Measurements from ENCODE around the gene ESD. TPM values are rescaled to one million over a fixed set of nuclear protein-coding genes. Genes with fewer than 3 reads are reported as not detected.

Gene ESD, protein sequence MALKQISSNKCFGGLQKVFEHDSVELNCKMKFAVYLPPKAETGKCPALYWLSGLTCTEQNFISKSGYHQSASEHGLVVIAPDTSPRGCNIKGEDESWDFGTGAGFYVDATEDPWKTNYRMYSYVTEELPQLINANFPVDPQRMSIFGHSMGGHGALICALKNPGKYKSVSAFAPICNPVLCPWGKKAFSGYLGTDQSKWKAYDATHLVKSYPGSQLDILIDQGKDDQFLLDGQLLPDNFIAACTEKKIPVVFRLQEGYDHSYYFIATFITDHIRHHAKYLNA
- 10 to 100 TPM; 32.4 to 52.1 (median 44.6) TPM for total RNA-seq
- 77.4 TPM for total RNA-seq (2013)
- 34.3 to 123 (median 55.2) reads per million in 29 experiments for total RNA-seq

DNA sequence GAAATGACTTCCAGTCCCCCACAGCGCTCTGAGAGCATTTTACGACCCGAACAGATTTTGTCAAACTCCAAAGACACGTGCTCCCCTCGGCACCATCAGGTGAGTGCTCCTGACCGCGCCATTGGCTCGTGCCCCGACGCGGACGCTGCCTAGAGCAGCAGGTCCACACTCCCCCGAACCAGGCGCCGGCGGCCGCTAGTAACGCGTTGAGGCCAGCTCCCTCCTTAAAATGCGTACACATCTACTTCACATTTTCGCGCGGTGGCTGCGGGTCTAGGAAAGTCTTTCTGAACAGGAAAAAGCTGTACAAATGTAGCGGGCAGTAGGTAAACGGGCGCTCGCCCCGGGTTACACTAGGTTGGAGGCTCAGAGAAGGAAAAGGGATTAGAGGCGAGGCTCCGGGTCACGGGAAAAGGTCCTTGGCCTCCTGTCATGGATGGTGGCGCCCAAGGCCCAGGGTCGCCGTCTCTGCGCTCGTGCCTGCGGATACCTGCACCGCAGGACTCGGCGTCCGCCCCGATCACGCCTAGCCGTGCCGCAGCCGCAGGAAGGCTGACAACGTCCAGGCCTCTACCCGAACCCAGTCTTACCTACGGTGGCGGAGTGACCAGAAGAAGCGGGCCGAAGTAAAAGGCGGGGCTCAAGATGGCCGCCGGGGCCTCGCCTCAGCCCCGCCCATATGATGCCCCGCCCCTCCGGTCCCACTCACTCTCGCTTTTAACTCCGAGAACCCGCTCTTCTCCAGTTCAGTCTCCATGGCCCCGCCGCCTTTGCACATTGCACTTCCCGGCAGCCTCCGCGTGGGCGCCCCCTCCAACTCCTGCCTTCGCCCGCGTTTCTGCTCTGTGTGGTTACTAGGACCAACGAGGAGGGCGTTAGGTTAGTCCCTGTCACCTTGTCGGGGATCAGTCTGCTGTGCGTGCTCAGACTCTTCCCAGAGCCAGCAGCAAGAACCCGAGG, at the start of gene ESD:
Gene ESD, minus strand, starts transcription at position 647 of the 960 bp plus-strand sequence. CDS start 5,748 bp downstream, outside the sequence.
- DNase-seq (peak; percentile 71 to 93 (median 87)), ATAC-seq (replicated peaks in 1 of 4) (peak; percentile 92 to 94 (median 92))
- Histone ChIP-seq H3K4me3 (ENCODE audit: control insufficient read depth in 1 of 2, extremely low read depth in 1 of 2, low read length in 1 of 2) (peak within 1 kb of the TSS; percentile 85), H3K27me3 (replicated peaks in 1 of 2; ENCODE audit: control insufficient read depth in 2 of 2, extremely low read depth in 1 of 2, insufficient read depth in 2 of 2, low read length in 1 of 2) (no peaks in the 10 kb centered on the region), H3K36me3 (ENCODE audit: control insufficient read depth in 2 of 2, extremely low read depth in 1 of 2, insufficient read depth in 1 of 2, low read length in 1 of 2) (no peaks in the 10 kb centered on the region), H3K4me1 (ENCODE audit: control insufficient read depth in 1 of 2, extremely low read depth in 1 of 2, insufficient read depth in 2 of 2, low read length in 2 of 2) (peaks cover 11 to 14% of the 10 kb centered on the region in 2 experiments), H3K27ac (ENCODE audit: low read length) (peak within 1 kb of the TSS; percentile 60), H3K9me3 (no peaks in the 10 kb centered on the region)
- CTCF ChIA-PET: interaction anchor here (1.0 to 1.7 kb wide), 2 partner anchors 45 to 245 kb away, joined by 3 to 4 read pairs; no protein-coding TSS in a partner anchor
- Mint-ChIP-seq H3K4me3 (peak within 1 kb of the TSS; percentile 94 to 99 (median 96)), H3K27me3 (no peaks in the 10 kb centered on the region), H3K9me3 (no peaks in the 10 kb centered on the region), H3K36me3 (peaks cover 6% of the 10 kb centered on the region), H3K27ac (peak within 1 kb of the TSS; percentile 98), H3K4me1 (peaks cover 44 to 49% (median 46%) of the 10 kb centered on the region in 3 donors)
- POLR2A ChIA-PET: interaction anchor here in 1 of 2 donors (0.6 kb wide), 1 partner anchor 60 kb away, joined by 3 read pairs; no protein-coding TSS in a partner anchor
- WGBS (ENCODE audit: insufficient coverage): 2% methylated on average over 66 of the region's 77 CpGs

DNA sequence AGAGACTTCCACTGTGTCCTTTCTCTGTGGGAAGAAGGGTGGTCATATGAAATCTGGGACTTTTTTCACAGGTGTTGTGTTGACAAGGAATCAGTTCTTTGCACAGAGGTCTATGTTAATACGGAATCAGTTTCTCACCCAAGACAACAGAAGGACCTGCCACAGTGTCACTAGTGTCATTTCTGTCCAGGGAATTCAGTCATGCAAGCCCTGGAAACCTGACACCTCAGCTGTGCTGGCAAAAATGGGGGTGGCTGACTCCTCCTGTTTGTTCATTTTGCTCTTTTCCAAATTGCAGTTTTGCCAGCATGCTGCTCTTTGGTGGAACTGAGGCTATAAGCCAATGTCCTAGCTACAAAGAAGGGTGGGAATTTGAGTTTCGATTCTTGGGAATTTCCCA, 49.8 kb upstream of the ESD start:
- CTCF ChIA-PET: no interaction called here
- 56% methylated on average over 1 of the region's 2 CpGs for WGBS (ENCODE audit: insufficient coverage)
- Mint-ChIP-seq H3K27me3 (peaks cover 17 to 18% of the 10 kb centered on the region in 2 donors), H3K36me3 (no peaks in the 10 kb centered on the region), H3K4me3 (no peak overlapping the region), H3K27ac (no peak overlapping the region), H3K9me3 (no peaks in the 10 kb centered on the region), H3K4me1 (no peaks in the 10 kb centered on the region)
- no peaks in the 10 kb centered on the region for H3K36me3 ChIP-seq (ENCODE audit: control insufficient read depth in 2 of 2, extremely low read depth in 1 of 2, insufficient read depth in 1 of 2, low read length in 1 of 2)
- ATAC-seq (replicated peaks in 1 of 4) (no peak), DNase-seq (no peak)
- no peak overlapping the region for H3K27ac ChIP-seq (ENCODE audit: low read length)
- no peaks in the 10 kb centered on the region for H3K9me3 ChIP-seq
- no peaks in the 10 kb centered on the region for H3K27me3 ChIP-seq (replicated peaks in 1 of 2; ENCODE audit: control insufficient read depth in 2 of 2, extremely low read depth in 1 of 2, insufficient read depth in 2 of 2, low read length in 1 of 2)
- POLR2A ChIA-PET: no interaction called here
- H3K4me3 ChIP-seq (ENCODE audit: control insufficient read depth in 1 of 2, extremely low read depth in 1 of 2, low read length in 1 of 2): no peak overlapping the region
- no peaks in the 10 kb centered on the region for H3K4me1 ChIP-seq (ENCODE audit: control insufficient read depth in 1 of 2, extremely low read depth in 1 of 2, insufficient read depth in 2 of 2, low read length in 2 of 2)

- peaks cover 12 to 15% of the 10 kb centered on the region in 2 donors for H3K27me3 Mint-ChIP-seq
- CTCF ChIA-PET: interaction anchor here in 1 of 2 donors (1.7 kb wide), 1 partner anchor 13 kb away, joined by 11 read pairs; no protein-coding TSS in a partner anchor
- no peaks in the 10 kb centered on the region for H3K36me3 Mint-ChIP-seq
Observed at GRCh38 chr13:46845146-46845545, 48.2 kb upstream of the ESD start.

GRCh38 chr13:46844431-46844830, 47.5 kb upstream of the ESD start:
- no peaks in the 10 kb centered on the region for H3K9me3 Mint-ChIP-seq
- H3K9me3 ChIP-seq: no peaks in the 10 kb centered on the region
- CTCF ChIA-PET: interaction anchor here in 1 of 2 donors (1.7 kb wide), 1 partner anchor 13 kb away, joined by 11 read pairs; no protein-coding TSS in a partner anchor
- H3K4me1 Mint-ChIP-seq: no peaks in the 10 kb centered on the region
- H3K27me3 Mint-ChIP-seq: peaks cover 12 to 13% of the 10 kb centered on the region in 2 donors
- no peak overlapping the region for H3K27ac Mint-ChIP-seq
- no peaks in the 10 kb centered on the region for H3K36me3 ChIP-seq (ENCODE audit: control insufficient read depth in 2 of 2, extremely low read depth in 1 of 2, insufficient read depth in 1 of 2, low read length in 1 of 2)
- ATAC-seq (replicated peaks in 1 of 4): no peak
- POLR2A ChIA-PET: interaction anchor here in 1 of 2 donors (0.7 kb wide), 1 partner anchor 375 kb away, joined by 3 read pairs; no protein-coding TSS in a partner anchor
- H3K4me3 Mint-ChIP-seq: no peak overlapping the region
- no peak overlapping the region for H3K27ac ChIP-seq (ENCODE audit: low read length)
- H3K27me3 ChIP-seq (replicated peaks in 1 of 2; ENCODE audit: control insufficient read depth in 2 of 2, extremely low read depth in 1 of 2, insufficient read depth in 2 of 2, low read length in 1 of 2): no peaks in the 10 kb centered on the region
- H3K4me1 ChIP-seq (ENCODE audit: control insufficient read depth in 1 of 2, extremely low read depth in 1 of 2, insufficient read depth in 2 of 2, low read length in 2 of 2): no peaks in the 10 kb centered on the region
- DNase-seq: no peak
- WGBS (ENCODE audit: insufficient coverage): 73% methylated on average over 3 of the region's 4 CpGs
- no peaks in the 10 kb centered on the region for H3K36me3 Mint-ChIP-seq
- no peak overlapping the region for H3K4me3 ChIP-seq (ENCODE audit: control insufficient read depth in 1 of 2, extremely low read depth in 1 of 2, low read length in 1 of 2)

More at GRCh38 chr13:46845146-46845545, 48.2 kb upstream of the ESD start:
- no peak for ATAC-seq (replicated peaks in 1 of 4)
- no peak overlapping the region for H3K4me3 Mint-ChIP-seq
- no peaks in the 10 kb centered on the region for H3K9me3 ChIP-seq
- H3K4me1 ChIP-seq (ENCODE audit: control insufficient read depth in 1 of 2, extremely low read depth in 1 of 2, insufficient read depth in 2 of 2, low read length in 2 of 2): no peaks in the 10 kb centered on the region
- no peak overlapping the region for H3K27ac Mint-ChIP-seq
- no peaks in the 10 kb centered on the region for H3K36me3 ChIP-seq (ENCODE audit: control insufficient read depth in 2 of 2, extremely low read depth in 1 of 2, insufficient read depth in 1 of 2, low read length in 1 of 2)
- 100% methylated on average over 1 of the region's 2 CpGs for WGBS (ENCODE audit: insufficient coverage)
- H3K9me3 Mint-ChIP-seq: no peaks in the 10 kb centered on the region
- H3K4me1 Mint-ChIP-seq: no peaks in the 10 kb centered on the region
- no peak overlapping the region for H3K4me3 ChIP-seq (ENCODE audit: control insufficient read depth in 1 of 2, extremely low read depth in 1 of 2, low read length in 1 of 2)
- POLR2A ChIA-PET: interaction anchor here in 1 of 2 donors (0.7 kb wide), 1 partner anchor 376 kb away, joined by 3 read pairs; no protein-coding TSS in a partner anchor
- no peaks in the 10 kb centered on the region for H3K27me3 ChIP-seq (replicated peaks in 1 of 2; ENCODE audit: control insufficient read depth in 2 of 2, extremely low read depth in 1 of 2, insufficient read depth in 2 of 2, low read length in 1 of 2)
- no peak overlapping the region for H3K27ac ChIP-seq (ENCODE audit: low read length)
- DNase-seq: no peak

GRCh38 chr13:46839399-46839798, 42.4 kb upstream of the ESD start:
- Mint-ChIP-seq H3K4me1 (no peaks in the 10 kb centered on the region), H3K27me3 (peaks cover 19 to 21% of the 10 kb centered on the region in 2 donors), H3K27ac (no peak overlapping the region), H3K36me3 (no peaks in the 10 kb centered on the region), H3K4me3 (no peak overlapping the region), H3K9me3 (no peaks in the 10 kb centered on the region)
- 40% methylated on average over 1 of the region's 1 CpG for WGBS (ENCODE audit: insufficient coverage)
- no peak for DNase-seq
- ATAC-seq (replicated peaks in 1 of 4): no peak
- Histone ChIP-seq H3K9me3 (no peaks in the 10 kb centered on the region), H3K4me3 (ENCODE audit: control insufficient read depth in 1 of 2, extremely low read depth in 1 of 2, low read length in 1 of 2) (no peak overlapping the region), H3K27ac (ENCODE audit: low read length) (no peak overlapping the region), H3K36me3 (ENCODE audit: control insufficient read depth in 2 of 2, extremely low read depth in 1 of 2, insufficient read depth in 1 of 2, low read length in 1 of 2) (no peaks in the 10 kb centered on the region), H3K4me1 (ENCODE audit: control insufficient read depth in 1 of 2, extremely low read depth in 1 of 2, insufficient read depth in 2 of 2, low read length in 2 of 2) (no peaks in the 10 kb centered on the region), H3K27me3 (replicated peaks in 1 of 2; ENCODE audit: control insufficient read depth in 2 of 2, extremely low read depth in 1 of 2, insufficient read depth in 2 of 2, low read length in 1 of 2) (no peaks in the 10 kb centered on the region)
- ChIA-PET CTCF (interaction anchor here in 1 of 2 donors (0.6 kb wide), 1 partner anchor 55 kb away, joined by 4 read pairs; no protein-coding TSS in a partner anchor), POLR2A (no interaction called here)

- Mint-ChIP-seq H3K4me1 (no peaks in the 10 kb centered on the region), H3K27ac (no peak overlapping the region), H3K27me3 (peaks cover 9 to 14% of the 10 kb centered on the region in 2 donors), H3K36me3 (no peaks in the 10 kb centered on the region), H3K4me3 (no peak overlapping the region), H3K9me3 (no peaks in the 10 kb centered on the region)
- CTCF ChIA-PET: no interaction called here
- DNase-seq (no peak), ATAC-seq (replicated peaks in 1 of 4) (no peak)
- Histone ChIP-seq H3K4me3 (ENCODE audit: control insufficient read depth in 1 of 2, extremely low read depth in 1 of 2, low read length in 1 of 2) (no peak overlapping the region), H3K9me3 (no peaks in the 10 kb centered on the region), H3K27me3 (replicated peaks in 1 of 2; ENCODE audit: control insufficient read depth in 2 of 2, extremely low read depth in 1 of 2, insufficient read depth in 2 of 2, low read length in 1 of 2) (no peaks in the 10 kb centered on the region), H3K36me3 (ENCODE audit: control insufficient read depth in 2 of 2, extremely low read depth in 1 of 2, insufficient read depth in 1 of 2, low read length in 1 of 2) (no peaks in the 10 kb centered on the region), H3K27ac (ENCODE audit: low read length) (no peak overlapping the region), H3K4me1 (ENCODE audit: control insufficient read depth in 1 of 2, extremely low read depth in 1 of 2, insufficient read depth in 2 of 2, low read length in 2 of 2) (no peaks in the 10 kb centered on the region)
- POLR2A ChIA-PET: interaction anchor here in 1 of 2 donors (0.6 kb wide), 1 partner anchor 1175 kb away, joined by 3 read pairs; no protein-coding TSS in a partner anchor
- 84% methylated on average over 5 of the region's 6 CpGs for WGBS (ENCODE audit: insufficient coverage)
Observed at GRCh38 chr13:46834657-46835056, 37.7 kb upstream of the ESD start.

Measured in T-cell (primary cell).